Measurements from ENCODE around the gene IDI2. TPM values are rescaled to one million over a fixed set of nuclear protein-coding genes. Genes with fewer than 3 reads are reported as not detected.

Gene IDI2
- total RNA-seq, 4 donors from 2014 or later: not detected

- Histone ChIP-seq H3K36me3 (peaks cover 0 to under 1% (median 0%) of the 10 kb centered on the region in 3 donors), H3K4me1 (peaks cover 0 to 22% (median 9%) of the 10 kb centered on the region in 3 donors), H3K9me3 (peaks cover 0 to 16% (median 5%) of the 10 kb centered on the region in 3 donors), H3K4me3 (no peak overlapping the region), H3K27me3 (peaks cover 0 to 3% (median 0%) of the 10 kb centered on the region in 4 donors), H3K27ac (no peak overlapping the region)
- intact Hi-C loops (cut with DNase I): no loop called here
- 92% methylated on average over 5 of the region's 5 CpGs; no CpG with 5 or more reads in 1 of the 2 donors for WGBS, 2 donors
- TF ChIP-seq CTCF (IDR thresholded peaks at IDR 0.05) (no peak), POLR2A (IDR thresholded peaks at IDR 0.05) (no peak)
- DNase-seq: no peak
Observed at GRCh38 chr10:974785-975074, 50.9 kb downstream of the IDI2 start.

DNA sequence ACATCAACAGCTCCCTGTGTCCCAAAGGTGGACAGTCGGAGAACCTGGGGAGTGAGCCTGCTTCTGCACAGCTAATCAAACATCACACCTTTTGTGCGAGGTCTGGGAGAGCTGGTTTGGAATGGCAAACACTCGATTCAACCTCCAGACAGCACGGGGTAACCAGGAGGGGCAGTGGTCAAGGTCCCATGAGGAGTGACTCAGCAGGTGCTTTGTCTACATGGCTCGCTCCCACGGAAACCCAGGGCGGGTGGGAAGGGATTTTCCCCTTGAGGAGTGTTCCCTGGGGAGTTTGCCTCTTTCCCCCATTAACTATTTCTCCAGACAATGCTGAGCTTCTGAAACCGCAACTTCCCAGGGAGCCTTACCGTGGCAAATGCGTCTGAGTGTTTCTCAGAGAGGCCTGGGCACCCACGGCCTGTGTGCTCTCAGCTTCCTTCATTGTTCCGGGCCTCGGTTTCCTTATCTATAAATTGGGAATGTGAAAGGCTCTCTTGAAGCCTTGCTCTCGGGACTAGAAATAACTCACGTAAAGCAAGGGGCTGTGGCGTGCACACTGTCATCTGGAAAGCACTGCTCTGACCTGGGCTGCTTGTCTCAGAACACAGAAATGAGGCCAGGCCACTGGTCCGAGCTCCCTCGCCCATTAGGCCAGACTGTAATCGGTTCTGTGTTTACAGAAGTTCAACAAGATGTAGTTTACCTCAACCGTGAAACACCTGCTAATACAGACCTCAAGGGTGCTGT lies 51.4 kb downstream of the IDI2 start:
- Histone ChIP-seq H3K4me1 (peaks cover 0 to 22% (median 9%) of the 10 kb centered on the region in 3 donors), H3K36me3 (no peaks in the 10 kb centered on the region), H3K9me3 (peaks cover 0 to 11% (median 2%) of the 10 kb centered on the region in 3 donors), H3K27me3 (peaks cover 0 to 8% (median 0%) of the 10 kb centered on the region in 4 donors), H3K4me3 (no peak overlapping the region), H3K27ac (no peak overlapping the region)
- intact Hi-C loops (cut with DNase I): no loop called here
- TF ChIP-seq POLR2A (IDR thresholded peaks at IDR 0.05) (no peak), CTCF (IDR thresholded peaks at IDR 0.05) (no peak)
- no peak for DNase-seq
- WGBS, 2 donors: 64 to 70% methylated on average over 11 to 14 of the region's 20 CpGs

DNA sequence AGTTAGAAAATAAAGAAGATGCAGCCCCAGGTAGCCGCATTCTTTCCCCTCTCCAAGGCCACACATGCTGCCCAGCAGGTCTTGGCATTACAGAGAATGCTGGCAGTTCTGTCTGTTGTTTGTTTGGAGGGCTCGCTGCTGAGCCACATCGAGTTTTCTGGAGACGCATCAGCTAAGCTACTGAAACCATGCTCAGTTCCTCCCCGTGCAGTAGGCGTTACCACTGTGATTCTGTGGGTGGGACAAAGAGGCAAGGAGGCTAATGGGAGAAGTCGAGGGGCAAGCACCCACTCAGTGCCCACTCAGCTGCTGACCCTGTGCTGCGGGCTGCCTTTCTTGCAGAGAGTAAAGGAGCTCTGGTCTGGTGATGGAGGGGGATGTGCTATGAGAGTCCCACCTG lies 52.9 kb downstream of the IDI2 start:
- DNase-seq: no peak
- intact Hi-C loops (cut with DNase I): no loop called here
- Histone ChIP-seq H3K27me3 (peaks cover 0 to 9% (median 0%) of the 10 kb centered on the region in 4 donors), H3K4me1 (peaks cover 0 to 22% (median 9%) of the 10 kb centered on the region in 3 donors), H3K9me3 (no peaks in the 10 kb centered on the region), H3K27ac (no peak overlapping the region), H3K36me3 (no peaks in the 10 kb centered on the region), H3K4me3 (no peak overlapping the region)
- WGBS, 2 donors: 80 to 100% methylated on average over 2 to 7 of the region's 8 CpGs
- TF ChIP-seq CTCF (IDR thresholded peaks at IDR 0.05) (no peak), POLR2A (IDR thresholded peaks at IDR 0.05) (no peak)

DNA sequence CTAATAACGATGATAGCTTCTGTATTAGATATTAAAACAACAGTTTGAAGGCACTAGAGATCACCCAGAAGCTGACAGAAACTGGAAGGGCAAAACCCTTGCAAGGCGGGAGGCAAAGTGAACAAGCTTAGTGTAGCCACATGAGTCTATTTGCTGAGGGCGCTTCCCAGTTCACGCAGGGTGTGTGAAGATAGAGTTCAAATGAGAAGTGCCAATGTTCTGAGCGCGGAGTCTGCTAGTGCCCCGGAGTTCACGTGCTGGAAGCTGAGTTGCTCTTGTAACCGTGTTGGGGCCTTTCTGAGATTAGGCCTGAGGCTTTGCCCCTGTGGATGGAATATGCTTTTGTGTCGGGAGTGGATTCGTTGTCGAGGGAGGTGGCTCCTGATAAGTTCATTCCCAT lies 54.0 kb downstream of the IDI2 start:
- Histone ChIP-seq H3K36me3 (no peaks in the 10 kb centered on the region), H3K4me1 (peaks cover 0 to 22% (median 9%) of the 10 kb centered on the region in 3 donors), H3K9me3 (no peaks in the 10 kb centered on the region), H3K27ac (peak overlapping the region in 2 of 4 donors; percentile 19 to 38), H3K27me3 (peaks cover 0 to 9% (median 0%) of the 10 kb centered on the region in 4 donors), H3K4me3 (no peak overlapping the region)
- 68 to 77% methylated on average over 12 of the region's 12 CpGs for WGBS, 2 donors
- TF ChIP-seq CTCF (IDR thresholded peaks at IDR 0.05): no peak
- TF ChIP-seq POLR2A (IDR thresholded peaks at IDR 0.05): no peak
- intact Hi-C loops (cut with DNase I): no loop called here
- no peak for DNase-seq

DNA sequence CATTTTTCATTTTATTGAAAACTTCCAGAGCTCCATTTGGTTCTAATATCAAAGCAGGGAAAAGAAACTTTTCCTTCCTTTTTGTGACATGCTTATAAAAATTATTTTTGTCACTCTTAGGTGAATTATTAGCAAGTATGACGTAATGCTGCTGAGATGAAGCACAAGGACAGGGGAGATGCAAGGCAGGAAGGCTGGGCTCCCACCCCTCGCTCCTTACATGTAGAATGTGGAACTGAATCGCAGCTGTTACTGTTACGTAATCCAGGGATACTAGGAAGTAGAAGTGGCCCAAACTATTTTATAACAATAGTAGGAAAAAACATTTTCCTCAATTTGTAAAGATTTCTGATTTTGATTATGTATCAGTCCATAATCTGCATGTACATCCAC lies 54.5 kb downstream of the IDI2 start:
- DNase-seq: no peak
- 52 to 68% methylated on average over 4 of the region's 4 CpGs for WGBS, 2 donors
- H3K27me3 ChIP-seq: peaks cover 0 to 9% (median 0%) of the 10 kb centered on the region in 4 donors
- TF ChIP-seq POLR2A (IDR thresholded peaks at IDR 0.05) (no peak), CTCF (IDR thresholded peaks at IDR 0.05) (no peak)
- peaks cover 0 to 22% (median 9%) of the 10 kb centered on the region in 3 donors for H3K4me1 ChIP-seq
- peak overlapping the region in 2 of 4 donors; percentile 19 to 38 for H3K27ac ChIP-seq
- H3K9me3 ChIP-seq: no peaks in the 10 kb centered on the region
- intact Hi-C loops (cut with DNase I): no loop called here
- H3K4me3 ChIP-seq: no peak overlapping the region
- H3K36me3 ChIP-seq: no peaks in the 10 kb centered on the region
